OCI-LY1 (cell line): ENCODE data around the gene TUBGCP2.

Experiments
- H2AFZ ChIP-seq: fragments of 200-600 bp; sonication (generic), shearing (Covaris generic); 2 replicates; pipeline ENCODE4 v1.6.0; 2014; ENCODE audit warnings: antibody characterized with exemption, mild to moderate bottlenecking, low read length
- H3F3A ChIP-seq: fragments of 200-600 bp; sonication (generic), shearing (Covaris generic); 2 replicates; pipeline ENCODE4 v1.6.0; 2014; ENCODE audit warnings: mild to moderate bottlenecking, antibody characterized with exemption, low read length, moderate library complexity; ENCODE audit not compliant: insufficient read depth
- H3K27ac ChIP-seq: fragments of 200-600 bp; sonication (generic); 2 replicates; pipeline ENCODE4 v1.5.1; 2014; ENCODE audit warnings: low read length, mixed run types, mild to moderate bottlenecking, low read depth; ENCODE audit not compliant: poor library complexity, severe bottlenecking
- H3K27me3 ChIP-seq: fragments of 200-600 bp; sonication (generic); 2 replicates; pipeline ENCODE4 v1.6.0; 2014; ENCODE audit warnings: antibody characterized with exemption, mild to moderate bottlenecking, low read length, moderate library complexity; ENCODE audit not compliant: insufficient read depth
- H3K36me3 ChIP-seq: fragments of 200-600 bp; sonication (generic); 2 replicates; pipeline ENCODE4 v1.6.1; 2014; ENCODE audit warnings: mild to moderate bottlenecking, antibody characterized with exemption, low read length, moderate library complexity, mixed read lengths; ENCODE audit not compliant: insufficient read depth
- H3K4me1 ChIP-seq: fragments of 200-600 bp; sonication (generic); 2 replicates; pipeline ENCODE4 v1.5.1; 2014; ENCODE audit warnings: mild to moderate bottlenecking, low read length, moderate library complexity; ENCODE audit not compliant: insufficient read depth, severe bottlenecking
- H3K4me2 ChIP-seq: fragments of 200-600 bp; sonication (generic), shearing (Covaris generic); 2 replicates; pipeline ENCODE4 v1.6.1; 2014; ENCODE audit warnings: low read length
- H3K4me3 ChIP-seq: fragments of 200-600 bp; sonication (generic); 2 replicates; pipeline ENCODE4 v1.5.1; 2014; ENCODE audit warnings: low read length, low read depth, mild to moderate bottlenecking, mixed read lengths; ENCODE audit not compliant: poor library complexity, severe bottlenecking
- H3K79me2 ChIP-seq: fragments of 200-600 bp; shearing (Covaris generic); 2 replicates; pipeline ENCODE4 v1.6.1; 2016; ENCODE audit warnings: mixed run types, low read length, mixed read lengths; ENCODE audit not compliant: insufficient read depth
- H3K9ac ChIP-seq: fragments of 200-600 bp; sonication (generic), shearing (Covaris generic); 2 replicates; pipeline ENCODE4 v1.6.1; 2014; ENCODE audit warnings: mild to moderate bottlenecking, low read length, mixed read lengths
- H3K9me2 ChIP-seq: fragments of 200-600 bp; sonication (generic), shearing (Covaris generic); 2 replicates; pipeline ENCODE4 v1.6.1; 2014; ENCODE audit warnings: low read depth, mild to moderate bottlenecking, low read length, mixed read lengths
- H3K9me3 ChIP-seq: fragments of 200-600 bp; shearing (Covaris generic); 2 replicates; pipeline ENCODE4 v1.6.1; 2014; ENCODE audit warnings: low read length, mixed read lengths
- H4K20me1 ChIP-seq: fragments of 200-600 bp; sonication (generic), shearing (Covaris generic); 2 replicates; pipeline ENCODE4 v1.6.0; 2016; ENCODE audit warnings: mild to moderate bottlenecking, low read length; ENCODE audit not compliant: insufficient read depth
- EZH2 ChIP-seq: fragments of 200-600 bp; sonication (generic), shearing (Covaris generic); IDR thresholded peaks from 2 replicates; pipeline ENCODE4 v1.8.0; 2017; ENCODE audit warnings: borderline replicate concordance, mixed run types, mild to moderate bottlenecking, antibody characterized with exemption, low read length, moderate library complexity, mixed read lengths
- TF ChIP-seq, protein P1 (sequence below): fragments of 200-600 bp; sonication (generic), shearing (Covaris generic); IDR thresholded peaks from 2 replicates; pipeline ENCODE4 v1.5.1; 2017; ENCODE audit warnings: mild to moderate bottlenecking, antibody characterized with exemption, low read length, moderate library complexity, mixed read lengths

The TUBGCP2 gene

GRCh38 chr10:133246236-133246626 is 62.4 kb downstream of the TUBGCP2 start:
- no peaks in the 10 kb centered on the region for H3F3A ChIP-seq
- H3K9me2 ChIP-seq = no peaks in the 10 kb centered on the region
- H3K27ac ChIP-seq = no peak overlapping the region
- H3K4me1 ChIP-seq = no peaks in the 10 kb centered on the region
- no peaks in the 10 kb centered on the region for H3K36me3 ChIP-seq
- H3K4me3 ChIP-seq = no peak overlapping the region
- H3K9me3 ChIP-seq = no peaks in the 10 kb centered on the region
- no peaks in the 10 kb centered on the region for H3K79me2 ChIP-seq
- TF ChIP-seq EZH2 = no peak
- TF ChIP-seq, protein P1, sequence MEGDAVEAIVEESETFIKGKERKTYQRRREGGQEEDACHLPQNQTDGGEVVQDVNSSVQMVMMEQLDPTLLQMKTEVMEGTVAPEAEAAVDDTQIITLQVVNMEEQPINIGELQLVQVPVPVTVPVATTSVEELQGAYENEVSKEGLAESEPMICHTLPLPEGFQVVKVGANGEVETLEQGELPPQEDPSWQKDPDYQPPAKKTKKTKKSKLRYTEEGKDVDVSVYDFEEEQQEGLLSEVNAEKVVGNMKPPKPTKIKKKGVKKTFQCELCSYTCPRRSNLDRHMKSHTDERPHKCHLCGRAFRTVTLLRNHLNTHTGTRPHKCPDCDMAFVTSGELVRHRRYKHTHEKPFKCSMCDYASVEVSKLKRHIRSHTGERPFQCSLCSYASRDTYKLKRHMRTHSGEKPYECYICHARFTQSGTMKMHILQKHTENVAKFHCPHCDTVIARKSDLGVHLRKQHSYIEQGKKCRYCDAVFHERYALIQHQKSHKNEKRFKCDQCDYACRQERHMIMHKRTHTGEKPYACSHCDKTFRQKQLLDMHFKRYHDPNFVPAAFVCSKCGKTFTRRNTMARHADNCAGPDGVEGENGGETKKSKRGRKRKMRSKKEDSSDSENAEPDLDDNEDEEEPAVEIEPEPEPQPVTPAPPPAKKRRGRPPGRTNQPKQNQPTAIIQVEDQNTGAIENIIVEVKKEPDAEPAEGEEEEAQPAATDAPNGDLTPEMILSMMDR = no peak
- H4K20me1 ChIP-seq = no peaks in the 10 kb centered on the region
- H3K27me3 ChIP-seq = peaks cover 8% of the 10 kb centered on the region
- H3K4me2 ChIP-seq = no peak overlapping the region
- H3K9ac ChIP-seq = no peak overlapping the region
- H2AFZ ChIP-seq = no peak overlapping the region

GRCh38 chr10:133245439-133246235 is 63.0 kb downstream of the TUBGCP2 start:
- no peak overlapping the region for H3K9ac ChIP-seq
- no peaks in the 10 kb centered on the region for H3K4me1 ChIP-seq
- no peaks in the 10 kb centered on the region for H3K36me3 ChIP-seq
- H3F3A ChIP-seq = no peaks in the 10 kb centered on the region
- H2AFZ ChIP-seq = no peak overlapping the region
- TF ChIP-seq, protein P1 = no peak
- no peak for TF ChIP-seq EZH2
- H3K79me2 ChIP-seq = no peaks in the 10 kb centered on the region
- no peaks in the 10 kb centered on the region for H3K9me2 ChIP-seq
- H3K27me3 ChIP-seq = peaks cover 8% of the 10 kb centered on the region
- H3K4me3 ChIP-seq = no peak overlapping the region
- H3K4me2 ChIP-seq = no peak overlapping the region
- H4K20me1 ChIP-seq = no peaks in the 10 kb centered on the region
- H3K27ac ChIP-seq = no peak overlapping the region
- no peaks in the 10 kb centered on the region for H3K9me3 ChIP-seq

GRCh38 chr10:133243593-133243992 is 65.1 kb downstream of the TUBGCP2 start:
- Histone ChIP-seq H3K4me1 (no peaks in the 10 kb centered on the region), H3K9ac (no peak overlapping the region), H3K9me3 (no peaks in the 10 kb centered on the region), H4K20me1 (no peaks in the 10 kb centered on the region), H3K36me3 (no peaks in the 10 kb centered on the region), H2AFZ (no peak overlapping the region), H3K4me3 (no peak overlapping the region), H3K9me2 (no peaks in the 10 kb centered on the region), H3K27me3 (no peaks in the 10 kb centered on the region; the same call in 1 of the 2 replicates), H3K79me2 (no peaks in the 10 kb centered on the region), H3K4me2 (no peak overlapping the region), H3K27ac (no peak overlapping the region), H3F3A (no peaks in the 10 kb centered on the region)
- TF ChIP-seq EZH2 = no peak
